ENCODE results near the gene COQ8A. TPM values are rescaled to one million over a fixed set of nuclear protein-coding genes. Genes with fewer than 3 reads are reported as not detected.

COQ8A gene
- total RNA-seq, 1 donor from 2014 or later = 16.0 TPM

GRCh38 chr1:226943156-226943555, 3.1 kb downstream of the COQ8A start:
- Mint-ChIP-seq H3K9me3 (ENCODE audit: unreplicated experiment) (peaks cover 2% of the 10 kb centered on the region), H3K36me3 (ENCODE audit: unreplicated experiment) (peaks cover 1% of the 10 kb centered on the region), H3K27me3 (ENCODE audit: unreplicated experiment) (no peaks in the 10 kb centered on the region), H3K27ac (ENCODE audit: unreplicated experiment) (no peak overlapping the region), H3K4me3 (ENCODE audit: unreplicated experiment) (no peak overlapping the region), H3K4me1 (ENCODE audit: unreplicated experiment) (peaks cover 18% of the 10 kb centered on the region)
- no peak for DNase-seq (ENCODE audit: extremely low spot score, unreplicated experiment)
- TF ChIP-seq CTCF (IDR thresholded peaks at IDR 0.05) = no peak

- Mint-ChIP-seq H3K27ac (ENCODE audit: unreplicated experiment) (no peak overlapping the region), H3K9me3 (ENCODE audit: unreplicated experiment) (peaks cover 5% of the 10 kb centered on the region), H3K27me3 (ENCODE audit: unreplicated experiment) (no peaks in the 10 kb centered on the region), H3K4me1 (ENCODE audit: unreplicated experiment) (peaks cover 10% of the 10 kb centered on the region), H3K4me3 (ENCODE audit: unreplicated experiment) (no peak overlapping the region), H3K36me3 (ENCODE audit: unreplicated experiment) (peaks cover 5% of the 10 kb centered on the region)
- no peak for TF ChIP-seq CTCF (IDR thresholded peaks at IDR 0.05)
- DNase-seq (ENCODE audit: extremely low spot score, unreplicated experiment) = no peak
These were observed 3.8 kb downstream of the COQ8A start for GRCh38 chr1:226943927-226944326.

- Mint-ChIP-seq H3K4me3 (ENCODE audit: unreplicated experiment) (no peak overlapping the region), H3K27me3 (ENCODE audit: unreplicated experiment) (no peaks in the 10 kb centered on the region), H3K4me1 (ENCODE audit: unreplicated experiment) (peaks cover 7% of the 10 kb centered on the region), H3K27ac (ENCODE audit: unreplicated experiment) (no peak overlapping the region), H3K9me3 (ENCODE audit: unreplicated experiment) (peaks cover 5% of the 10 kb centered on the region), H3K36me3 (ENCODE audit: unreplicated experiment) (peaks cover 5% of the 10 kb centered on the region)
- no peak for TF ChIP-seq CTCF (IDR thresholded peaks at IDR 0.05)
- no peak for DNase-seq (ENCODE audit: extremely low spot score, unreplicated experiment)
These were observed 5.2 kb downstream of the COQ8A start for GRCh38 chr1:226945106-226945857.

GRCh38 chr1:226945858-226946245, 5.8 kb downstream of the COQ8A start:
- Mint-ChIP-seq H3K9me3 (ENCODE audit: unreplicated experiment) (peaks cover 5% of the 10 kb centered on the region), H3K4me1 (ENCODE audit: unreplicated experiment) (peaks cover 4% of the 10 kb centered on the region), H3K27me3 (ENCODE audit: unreplicated experiment) (no peaks in the 10 kb centered on the region), H3K27ac (ENCODE audit: unreplicated experiment) (no peak overlapping the region), H3K4me3 (ENCODE audit: unreplicated experiment) (no peak overlapping the region), H3K36me3 (ENCODE audit: unreplicated experiment) (peaks cover 5% of the 10 kb centered on the region)
- no peak for DNase-seq (ENCODE audit: extremely low spot score, unreplicated experiment)
- no peak for TF ChIP-seq CTCF (IDR thresholded peaks at IDR 0.05)

- Mint-ChIP-seq H3K9me3 (ENCODE audit: unreplicated experiment) (peaks cover 5% of the 10 kb centered on the region), H3K4me1 (ENCODE audit: unreplicated experiment) (peaks cover 2% of the 10 kb centered on the region), H3K36me3 (ENCODE audit: unreplicated experiment) (peaks cover 5% of the 10 kb centered on the region), H3K27me3 (ENCODE audit: unreplicated experiment) (no peaks in the 10 kb centered on the region), H3K27ac (ENCODE audit: unreplicated experiment) (no peak overlapping the region), H3K4me3 (ENCODE audit: unreplicated experiment) (no peak overlapping the region)
- no peak for TF ChIP-seq CTCF (IDR thresholded peaks at IDR 0.05)
- DNase-seq (ENCODE audit: extremely low spot score, unreplicated experiment) = no peak
These were observed 6.2 kb downstream of the COQ8A start for GRCh38 chr1:226946285-226946684.

Measured in osteocyte (in vitro differentiated cells).